ENCODE measurements around the gene FRMD6.
A peak's percentile ranks its signal among the peaks of the same experiment; 100 is the strongest.

Gene FRMD6

DNA sequence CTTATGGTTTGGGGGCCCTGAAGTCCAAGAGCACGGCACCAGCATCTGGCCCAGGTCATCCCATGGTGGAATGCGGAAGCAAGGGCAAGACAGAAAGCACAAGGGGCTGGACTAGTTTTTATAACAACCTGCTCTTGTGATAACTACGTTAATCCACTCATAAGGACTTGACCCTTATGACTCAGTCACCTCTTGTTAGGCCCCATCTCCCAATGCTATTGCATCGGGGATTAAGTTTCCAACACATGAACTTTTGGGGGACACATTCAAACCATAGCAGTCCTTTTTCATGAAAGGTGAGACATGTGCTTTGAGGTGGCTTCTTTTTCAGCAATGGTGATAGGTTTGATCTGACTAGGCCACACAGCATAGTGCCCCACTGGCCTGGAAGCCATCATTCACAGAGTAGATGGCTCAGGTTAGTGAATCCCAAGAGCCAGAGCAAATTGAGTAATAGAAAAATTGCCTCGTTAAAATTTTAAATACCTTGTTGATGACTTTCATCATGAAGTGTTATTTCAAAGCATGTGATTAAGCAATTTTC is 12.1 kb downstream of the FRMD6 start:
- DNase-seq, result no peak

DNA sequence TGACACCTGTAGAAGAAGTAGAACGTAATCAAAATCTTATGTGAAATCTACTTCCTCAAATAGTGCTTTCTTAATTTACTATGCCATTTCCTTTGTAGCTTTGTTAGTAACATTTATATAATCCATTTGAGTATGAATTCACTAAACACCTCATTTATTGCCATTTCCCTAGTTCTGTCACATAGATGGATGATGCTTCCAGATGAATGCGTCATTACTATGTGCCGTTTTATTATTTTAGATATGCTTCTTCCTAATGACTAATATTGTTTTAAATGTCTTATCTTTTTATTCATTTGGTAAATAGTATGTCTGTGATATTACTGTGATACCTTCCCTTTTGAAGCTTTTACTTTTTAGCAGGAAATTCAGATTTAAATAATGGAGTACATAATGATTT is 14.4 kb downstream of the FRMD6 start:
- no peak for DNase-seq

DNA sequence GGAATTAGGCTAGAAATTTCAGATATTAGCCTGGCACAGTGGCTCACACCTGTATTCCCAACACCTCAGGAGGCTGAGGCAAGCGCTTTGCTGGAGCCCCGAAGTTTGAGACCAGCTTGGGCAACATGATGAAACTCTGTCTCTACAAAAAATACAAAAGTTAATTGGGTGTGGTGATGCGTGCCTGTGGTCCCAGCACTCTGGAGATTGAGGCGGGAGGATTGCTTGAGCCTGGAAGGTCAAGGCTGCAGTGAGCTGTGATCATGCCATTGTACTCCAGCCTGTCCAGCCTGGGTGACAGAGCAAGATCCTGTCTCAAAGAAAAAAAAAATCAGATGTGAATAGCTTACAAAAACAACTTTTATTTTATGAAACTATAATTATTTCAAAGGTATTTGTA is 15.1 kb downstream of the FRMD6 start:
- no peak for DNase-seq

DNA sequence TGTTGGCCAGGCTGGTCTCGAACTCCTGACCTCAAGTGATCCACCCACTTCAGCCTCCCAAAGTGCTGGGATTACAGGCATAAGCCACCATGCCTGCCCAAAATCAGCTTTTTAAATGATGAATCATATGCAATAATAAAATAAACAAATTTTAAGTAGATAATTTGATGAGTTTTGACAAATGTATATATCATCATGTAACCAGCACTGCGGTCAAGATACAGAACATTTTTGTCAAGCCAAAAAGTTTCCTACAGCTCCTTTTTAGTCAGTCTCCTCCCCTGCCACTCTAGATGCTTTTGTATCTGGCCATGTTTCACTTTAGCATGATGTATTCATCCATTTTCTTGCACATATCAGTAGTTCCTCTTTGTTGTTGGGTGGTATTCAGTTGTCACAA is 17.2 kb downstream of the FRMD6 start:
- DNase-seq, result no peak

DNA sequence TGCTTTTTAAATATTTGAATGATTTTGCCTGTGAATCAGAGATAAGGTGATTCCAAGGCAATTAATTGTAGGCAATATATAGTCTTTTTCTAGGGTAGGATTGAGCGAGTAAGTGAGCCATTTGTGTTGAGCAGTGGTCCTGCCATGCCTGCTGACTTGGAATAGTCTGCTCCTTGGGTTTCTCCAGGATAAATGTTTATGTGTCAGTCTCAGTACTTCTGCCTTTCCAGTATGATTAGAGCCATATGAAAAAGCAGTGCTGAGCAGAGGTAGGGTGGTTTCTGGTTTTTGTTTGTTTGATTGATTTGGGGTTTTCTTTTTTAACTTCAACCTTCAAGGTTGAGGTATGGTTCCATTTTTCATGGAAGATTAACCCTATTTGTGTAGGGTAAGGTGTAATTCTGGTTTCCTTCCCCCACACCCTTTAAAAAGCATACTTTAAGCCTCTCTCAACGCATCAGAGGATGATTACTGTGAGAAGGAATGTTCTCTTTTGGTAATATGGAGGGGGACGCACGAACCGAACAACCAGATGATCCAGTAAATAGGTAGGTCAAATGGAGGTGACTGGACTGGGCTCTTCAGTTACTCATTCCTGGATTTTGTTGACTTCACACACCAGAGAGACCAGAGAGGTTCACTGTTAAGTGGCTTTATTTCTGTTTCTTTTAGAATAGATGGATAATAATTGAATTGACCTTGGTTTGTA is 22.7 kb downstream of the FRMD6 start:
- no peak for DNase-seq

DNA sequence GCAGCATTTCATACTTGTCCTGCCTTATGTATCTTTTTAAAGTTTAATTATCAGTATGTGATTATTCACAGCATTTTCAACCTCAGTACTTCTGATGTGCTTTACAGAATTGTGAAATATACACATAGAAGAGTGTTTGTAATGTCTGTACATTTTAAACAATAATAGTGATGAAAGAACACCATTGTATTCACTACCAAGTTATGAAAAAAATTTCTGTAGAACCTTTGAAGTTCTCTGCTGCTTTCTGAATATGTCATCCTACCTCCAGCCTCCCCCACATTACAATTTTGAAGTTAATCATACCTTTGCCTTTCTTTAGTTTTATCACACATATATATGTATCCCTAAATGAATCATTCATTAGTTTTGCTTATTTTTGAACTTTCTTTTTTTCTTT is 24.8 kb downstream of the FRMD6 start:
- DNase-seq, result no peak

DNA sequence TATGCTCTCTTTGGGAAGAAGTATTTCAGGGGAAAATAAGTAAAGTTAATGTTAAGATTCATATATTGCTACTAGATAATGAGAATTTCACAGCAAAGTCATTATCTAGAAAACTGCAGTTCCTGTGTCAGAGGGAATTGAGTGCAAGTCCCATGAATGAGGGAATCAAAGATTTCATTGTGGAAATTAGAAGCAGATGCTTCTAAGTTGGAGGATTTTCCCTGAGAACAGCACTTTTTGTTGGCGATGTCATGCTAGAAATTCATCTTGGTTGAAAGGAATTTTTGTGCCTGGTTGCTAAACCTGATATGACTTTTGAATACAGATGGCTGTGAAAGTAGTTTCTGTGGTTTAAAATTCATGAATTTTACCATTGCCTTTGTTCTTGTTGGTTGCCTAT is 25.6 kb downstream of the FRMD6 start:
- no peak for DNase-seq

DNA sequence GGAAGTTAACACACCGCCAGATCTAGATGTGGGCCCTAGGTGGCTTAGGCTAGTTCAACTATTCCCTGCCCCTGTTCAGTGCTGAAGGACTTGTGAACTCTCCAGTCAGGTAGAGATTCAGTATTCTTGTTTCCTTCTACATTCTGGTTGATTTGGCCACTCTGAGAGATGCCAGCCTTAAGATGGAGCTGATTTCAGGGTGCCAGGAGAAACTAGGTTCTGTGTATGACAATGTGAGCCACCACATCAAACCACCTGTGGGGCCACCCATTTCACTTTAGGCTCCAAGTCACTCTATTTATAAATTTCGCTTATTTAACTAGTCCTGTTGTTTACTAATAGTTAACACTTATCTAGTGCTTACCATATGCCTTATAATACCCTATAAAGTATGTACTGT is 26.0 kb downstream of the FRMD6 start:
- no peak for DNase-seq

DNA sequence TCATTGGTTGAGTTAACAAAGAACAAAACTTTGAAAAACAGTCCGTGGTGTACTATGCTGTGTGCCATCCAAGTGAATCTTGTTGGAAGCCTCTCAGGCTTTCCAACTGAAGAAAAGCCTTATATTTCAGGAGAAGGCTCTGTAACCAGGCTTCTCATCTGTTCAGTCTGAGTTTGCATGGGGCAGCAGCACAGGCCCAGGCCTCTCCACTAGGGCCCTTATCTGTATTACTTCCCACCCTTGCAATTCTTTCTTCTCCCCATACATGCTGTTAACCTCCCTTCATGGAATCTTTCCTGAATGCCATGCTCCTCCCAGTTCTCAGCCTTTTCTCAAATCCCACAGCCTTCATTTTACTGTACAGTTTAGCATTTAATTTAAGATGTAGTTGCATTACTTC is 28.3 kb downstream of the FRMD6 start:
- DNase-seq, result peak in 2 of 56 donors; percentile 0 to 5

DNA sequence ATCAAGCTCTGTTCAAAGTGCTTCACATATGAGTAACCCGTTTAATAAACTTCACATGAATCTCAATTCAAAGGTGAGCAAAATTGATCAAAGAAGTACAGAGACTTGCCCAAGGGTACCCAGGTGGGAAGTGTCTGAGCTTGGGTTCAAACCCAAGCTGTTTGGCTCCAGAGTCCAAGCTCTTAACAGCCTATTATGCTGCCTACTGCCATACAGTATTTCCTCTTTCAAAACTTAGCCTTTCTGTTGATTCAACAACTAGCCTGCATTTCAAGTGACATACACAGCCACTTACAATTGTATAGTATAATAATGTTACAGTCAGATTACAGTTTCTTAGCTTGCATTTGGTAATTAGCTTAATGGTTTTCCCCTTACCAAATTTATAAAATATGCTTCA is 29.7 kb downstream of the FRMD6 start:
- DNase-seq, result no peak

DNA sequence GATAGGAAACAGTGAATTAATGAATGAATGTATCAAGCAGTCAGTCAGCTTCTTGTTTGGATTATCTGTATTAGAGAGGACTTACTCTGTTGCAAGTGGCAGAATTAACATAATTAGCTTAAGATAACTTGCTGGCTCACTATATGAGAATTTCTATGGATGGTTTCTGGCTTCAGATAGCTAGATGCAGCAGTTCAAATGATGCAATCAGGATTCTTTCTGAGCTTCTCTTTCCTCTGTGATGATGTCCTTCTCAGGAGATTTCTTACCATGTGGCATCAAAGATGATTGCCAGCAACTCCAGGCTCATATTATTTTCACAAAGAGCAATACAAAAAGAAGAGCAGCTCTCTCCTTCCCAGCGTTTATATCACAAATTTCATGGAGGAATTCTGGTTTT is 30.7 kb downstream of the FRMD6 start:
- DNase-seq, result no peak

DNA sequence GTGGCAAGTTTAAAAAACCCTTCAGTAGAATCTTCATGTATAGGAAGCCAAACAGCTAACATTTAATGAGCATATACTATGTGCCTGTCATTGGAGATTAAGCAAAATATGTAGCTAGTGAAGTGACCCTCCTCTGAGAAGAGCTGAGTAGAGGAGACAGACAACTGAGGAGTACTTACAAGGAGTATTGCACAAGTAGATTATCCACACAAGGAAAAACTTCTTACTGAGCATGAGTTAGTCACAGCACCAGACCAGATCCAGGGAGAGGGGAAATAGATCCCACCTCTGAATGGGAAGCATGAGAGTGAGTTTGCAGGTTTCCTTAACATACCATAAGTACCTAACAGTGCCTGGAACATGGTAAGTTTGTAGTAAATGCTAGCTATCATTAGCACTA is 33.0 kb downstream of the FRMD6 start:
- no peak for DNase-seq

DNA sequence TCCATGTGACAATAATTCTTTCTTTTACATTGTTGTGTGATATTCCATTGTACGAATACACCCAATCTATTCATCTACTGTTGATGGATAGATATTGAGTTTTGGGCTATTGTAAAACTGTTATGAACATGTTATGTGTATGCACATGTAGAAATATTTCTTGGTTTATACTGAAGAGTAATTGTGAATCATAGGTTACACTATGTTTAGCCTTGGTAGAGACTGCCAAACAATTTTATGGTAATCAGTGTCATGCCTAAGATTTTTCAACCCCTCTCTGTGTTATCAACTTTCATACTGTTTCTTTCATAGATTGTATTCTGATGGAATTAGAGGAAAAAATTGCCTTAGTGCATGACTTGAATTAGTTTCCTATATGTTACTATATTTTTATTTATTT is 39.5 kb downstream of the FRMD6 start:
- DNase-seq, result no peak

DNA sequence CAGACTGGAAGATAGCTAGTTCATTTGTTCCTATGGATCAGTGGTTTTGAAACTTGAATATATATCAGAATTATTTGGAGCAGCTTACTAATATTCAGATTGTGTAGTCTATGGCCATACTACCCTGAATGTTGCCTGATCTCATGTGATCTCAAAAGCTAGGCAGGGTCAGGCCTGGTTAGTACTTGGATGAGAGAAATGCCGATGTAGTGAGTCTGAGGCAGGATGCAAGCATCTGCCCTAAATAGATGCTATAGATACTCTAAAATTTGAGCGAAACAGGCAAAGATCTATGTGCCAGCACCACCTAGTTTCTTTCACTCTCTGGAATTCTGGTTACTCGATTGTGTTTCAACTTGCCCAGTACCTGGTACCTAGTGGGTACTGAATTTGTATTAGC is 40.9 kb downstream of the FRMD6 start:
- DNase-seq, result no peak

DNA sequence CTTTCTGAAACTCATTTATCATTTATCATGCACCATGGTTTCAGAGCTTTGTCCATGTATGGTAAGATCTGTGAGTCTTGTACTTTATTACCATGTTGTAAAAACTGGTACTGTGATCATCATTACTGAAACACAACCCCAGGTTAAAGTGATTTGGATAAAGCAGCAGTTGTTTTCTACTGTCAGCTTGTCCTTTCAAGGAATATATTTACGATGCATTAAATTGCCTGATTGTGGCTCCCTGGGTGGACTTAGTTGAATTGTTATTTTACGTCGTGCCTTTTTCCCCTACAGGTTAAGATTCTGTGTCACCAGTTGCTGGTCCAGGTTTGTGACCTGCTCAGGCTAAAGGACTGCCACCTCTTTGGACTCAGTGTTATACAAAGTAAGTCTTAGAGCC is 46.1 kb downstream of the FRMD6 start:
- no peak for DNase-seq

DNA sequence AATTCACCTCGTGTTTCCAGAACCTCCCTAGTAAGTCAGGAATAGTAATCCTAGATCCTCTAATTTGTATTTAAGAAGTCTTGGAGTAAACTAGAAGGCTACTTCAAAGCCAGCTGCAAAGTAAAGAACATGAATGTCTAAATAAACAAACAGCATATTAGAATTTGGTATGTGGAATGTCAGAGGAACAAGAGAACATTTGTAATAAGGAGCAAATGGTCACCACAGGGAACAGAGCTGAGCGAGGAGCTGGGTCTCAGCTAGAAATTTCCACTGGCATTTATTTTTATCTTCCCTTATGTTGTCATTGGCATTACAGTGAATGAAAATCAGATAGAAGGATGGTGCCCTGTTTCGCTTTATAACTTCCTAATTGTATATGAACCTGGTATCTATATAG is 50.2 kb downstream of the FRMD6 start:
- DNase-seq, result no peak

DNA sequence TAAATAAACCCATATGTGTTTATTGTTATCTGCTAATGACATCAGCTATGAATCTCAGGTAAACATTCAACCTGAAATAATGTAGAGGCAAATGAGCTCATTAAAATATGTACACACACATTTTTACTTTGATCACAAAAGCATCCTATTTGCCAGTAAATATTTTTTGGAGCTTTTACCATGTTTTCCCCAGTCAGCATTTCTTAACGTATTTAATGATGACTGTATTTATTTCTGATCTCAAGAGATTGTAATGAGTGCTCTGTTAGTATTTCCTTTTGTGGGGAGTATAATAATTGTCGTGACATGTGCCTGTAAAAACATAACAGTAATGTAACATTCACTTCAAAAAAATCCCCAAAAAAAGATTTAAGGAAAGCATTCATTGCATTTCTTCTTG is 52.1 kb downstream of the FRMD6 start:
- no peak for DNase-seq

DNA sequence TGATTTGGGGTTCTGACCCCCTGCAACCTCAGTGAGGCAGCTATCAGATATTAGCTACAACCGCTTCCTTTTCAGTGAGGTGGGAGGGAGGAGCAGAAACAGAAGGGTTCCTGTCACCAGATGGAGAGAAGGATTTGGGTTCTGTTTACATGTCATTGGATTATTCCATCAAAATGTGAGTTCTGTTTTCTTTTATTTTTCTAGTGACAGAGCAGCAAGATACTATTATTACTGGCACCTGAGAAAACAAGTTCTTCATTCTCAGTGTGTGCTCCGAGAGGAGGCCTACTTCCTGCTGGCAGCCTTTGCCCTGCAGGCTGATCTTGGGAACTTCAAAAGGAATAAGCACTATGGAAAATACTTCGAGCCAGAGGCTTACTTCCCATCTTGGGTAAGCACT is 52.8 kb downstream of the FRMD6 start:
- no peak for DNase-seq

DNA sequence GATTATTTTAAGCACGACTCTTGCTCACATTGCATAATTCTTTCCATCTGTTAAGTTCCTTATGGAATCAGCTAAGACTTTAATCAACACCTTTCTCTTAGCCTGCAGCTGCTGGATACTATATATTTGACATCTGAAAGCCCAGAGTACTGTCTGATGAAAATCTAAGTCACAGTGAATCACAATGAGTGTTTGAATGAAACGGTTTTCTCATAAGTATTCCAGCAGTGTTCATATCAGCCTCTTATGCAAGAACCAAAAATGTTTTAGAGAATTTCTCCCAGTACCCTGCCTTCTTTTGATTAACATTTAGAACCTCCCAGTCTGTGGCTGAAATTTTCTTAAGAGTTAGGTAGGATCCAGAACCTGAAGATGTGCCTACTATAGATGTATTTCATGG is 55.6 kb downstream of the FRMD6 start:
- no peak for DNase-seq

DNA sequence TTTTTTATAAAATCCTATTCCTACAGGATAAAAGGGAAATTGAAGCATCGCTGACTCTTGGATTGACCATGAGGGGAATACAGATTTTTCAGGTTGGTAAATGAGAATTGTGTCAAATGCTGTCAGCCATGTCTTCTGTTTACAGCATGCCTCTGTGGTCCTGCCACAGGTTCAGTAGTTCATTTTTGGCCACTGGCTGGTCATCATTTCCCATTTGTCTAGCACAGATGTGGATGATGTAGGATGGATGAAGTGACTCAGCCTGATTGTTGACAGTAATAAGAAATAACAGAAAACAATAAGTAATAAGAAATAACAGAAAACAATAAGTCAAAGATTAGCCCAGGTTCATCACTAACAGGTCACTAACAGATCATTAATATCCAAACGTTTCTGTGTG is 59.8 kb downstream of the FRMD6 start:
- no peak for DNase-seq

DNA sequence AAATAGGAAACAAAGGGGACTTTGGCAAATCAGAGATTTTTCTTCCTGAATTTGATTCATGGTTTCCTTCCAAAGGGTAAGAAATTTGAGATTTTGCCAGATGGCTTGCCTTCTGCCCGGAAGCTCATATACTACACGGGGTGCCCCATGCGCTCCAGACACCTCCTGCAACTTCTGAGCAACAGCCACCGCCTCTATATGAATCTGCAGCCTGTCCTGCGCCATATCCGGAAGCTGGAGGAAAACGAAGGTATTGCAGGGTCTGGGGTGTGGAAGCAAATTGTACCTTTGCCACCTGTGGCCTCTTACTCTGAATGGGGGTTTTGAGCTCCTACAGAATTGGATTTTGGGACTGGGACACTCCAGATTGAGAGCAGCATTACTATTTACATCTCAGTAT is 63.5 kb downstream of the FRMD6 start:
- no peak for DNase-seq

DNA sequence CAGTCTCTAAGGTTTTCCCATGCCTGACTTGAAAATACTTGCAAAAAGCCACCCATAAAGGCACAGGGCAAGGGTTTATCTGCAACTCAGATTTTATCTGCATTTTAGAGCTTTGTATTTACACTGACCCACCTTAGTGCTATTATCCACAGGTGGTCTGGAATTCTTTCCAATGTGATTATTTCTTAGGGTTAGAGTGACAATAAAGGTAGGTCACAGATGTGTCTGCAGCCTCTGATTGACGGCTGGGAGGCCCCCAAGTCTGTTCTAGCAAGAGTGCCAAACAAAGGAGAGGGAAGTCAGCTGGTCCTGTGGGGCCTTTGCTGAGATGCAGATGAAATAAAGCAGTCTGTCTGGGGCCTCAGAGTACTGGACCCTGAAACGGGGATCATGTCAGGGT is 64.0 kb downstream of the FRMD6 start:
- DNase-seq, result no peak

DNA sequence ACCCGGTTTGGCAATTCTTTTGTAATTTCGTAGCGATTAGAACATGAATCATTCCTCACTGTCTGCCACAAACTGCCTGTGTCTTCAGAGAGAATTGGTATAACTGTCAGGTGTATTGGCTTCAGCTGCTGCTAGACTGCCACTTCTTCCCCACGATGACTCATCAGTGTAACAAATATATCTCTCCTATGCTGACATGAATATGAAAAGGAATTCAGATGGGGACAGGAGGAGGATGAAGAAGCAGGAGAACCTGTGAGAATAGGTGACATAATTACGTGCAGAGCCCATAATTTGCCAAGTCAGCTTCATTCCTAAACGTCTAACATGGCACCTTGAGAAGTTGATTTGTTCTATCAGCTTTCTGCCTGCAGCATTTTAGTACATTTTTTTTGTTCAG is 64.9 kb downstream of the FRMD6 start:
- DNase-seq, result peak in 15 of 56 donors; percentile 1 to 55 (median 8)

DNA sequence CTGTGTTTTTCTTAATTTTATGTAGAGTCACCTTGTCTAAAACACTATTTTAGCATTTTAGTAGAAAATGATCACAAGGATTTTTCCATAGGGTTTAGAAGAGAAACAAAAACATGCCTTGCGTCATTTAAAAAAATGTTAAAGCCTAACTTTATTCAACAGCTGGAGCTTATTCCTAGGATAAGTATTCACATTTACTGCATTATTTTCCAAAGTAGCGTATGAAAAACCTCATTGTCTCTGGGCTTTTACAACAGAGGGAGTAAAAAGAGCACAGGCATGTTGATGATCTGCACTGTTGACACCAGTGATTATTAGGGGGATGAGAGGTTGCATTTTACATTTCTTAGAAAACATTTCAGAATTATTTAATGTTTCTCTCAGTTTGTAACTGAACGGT is 66.1 kb downstream of the FRMD6 start:
- no peak for DNase-seq
